ENCODE measurements around the gene NOL12.

Gene NOL12

DNA sequence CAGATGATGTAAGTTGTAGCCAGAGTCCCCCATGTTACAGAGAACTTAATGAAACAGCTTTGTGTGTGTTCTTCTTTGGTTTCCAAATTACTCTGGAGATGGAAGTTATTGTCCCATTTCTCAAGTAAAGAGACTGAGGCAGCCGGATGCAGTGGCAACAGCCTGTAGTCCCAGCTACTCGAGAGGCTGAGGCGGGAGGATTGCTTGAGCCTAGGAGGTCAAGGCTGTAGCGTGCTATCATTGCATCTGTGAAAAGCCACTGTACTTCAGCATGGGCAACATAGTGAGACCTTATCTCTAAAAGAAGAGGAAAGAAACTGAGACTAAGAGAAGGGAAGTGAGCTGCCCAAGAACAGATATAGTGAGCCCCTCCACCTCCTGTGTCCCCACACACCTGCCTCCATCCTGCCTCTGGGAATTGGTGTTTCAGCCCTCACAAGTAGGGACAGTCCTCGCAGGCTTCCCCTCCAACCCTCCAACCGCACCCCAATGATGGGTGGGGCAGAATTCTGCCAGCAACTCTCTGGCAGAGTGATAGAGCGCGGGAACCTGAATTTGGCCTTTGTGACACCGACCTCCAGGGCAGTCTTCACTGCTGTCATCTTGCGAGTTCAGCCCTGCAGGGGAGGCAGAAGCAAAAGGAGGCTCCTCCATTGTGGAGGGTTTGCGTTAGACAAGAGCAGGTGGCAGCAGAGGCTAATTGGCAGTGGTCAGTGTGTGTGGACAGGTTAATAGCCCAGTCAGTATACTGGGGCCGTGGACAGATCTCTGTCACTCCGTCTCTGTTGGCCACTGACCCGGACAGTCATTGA, 26.0 kb upstream of the NOL12 start:
- peak; percentile 72 for DNase-seq

DNA sequence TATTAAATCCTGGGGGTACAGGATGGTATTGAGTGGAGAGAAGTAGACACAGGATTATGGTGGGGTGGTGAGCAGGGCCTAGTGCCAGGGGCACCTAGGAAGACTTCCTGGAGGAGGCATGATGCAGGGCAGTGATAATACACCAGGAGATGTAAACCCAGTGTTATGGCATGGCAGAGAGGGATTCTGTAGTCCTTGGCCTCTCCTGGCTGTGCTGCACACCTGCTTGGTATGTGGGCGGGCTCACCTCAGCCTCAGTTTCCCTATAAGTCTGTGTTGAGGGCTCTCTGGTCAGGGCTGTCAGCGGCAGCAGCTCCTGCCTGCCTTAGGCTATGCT, 25.5 kb upstream of the NOL12 start:
- DNase-seq = no peak

DNA sequence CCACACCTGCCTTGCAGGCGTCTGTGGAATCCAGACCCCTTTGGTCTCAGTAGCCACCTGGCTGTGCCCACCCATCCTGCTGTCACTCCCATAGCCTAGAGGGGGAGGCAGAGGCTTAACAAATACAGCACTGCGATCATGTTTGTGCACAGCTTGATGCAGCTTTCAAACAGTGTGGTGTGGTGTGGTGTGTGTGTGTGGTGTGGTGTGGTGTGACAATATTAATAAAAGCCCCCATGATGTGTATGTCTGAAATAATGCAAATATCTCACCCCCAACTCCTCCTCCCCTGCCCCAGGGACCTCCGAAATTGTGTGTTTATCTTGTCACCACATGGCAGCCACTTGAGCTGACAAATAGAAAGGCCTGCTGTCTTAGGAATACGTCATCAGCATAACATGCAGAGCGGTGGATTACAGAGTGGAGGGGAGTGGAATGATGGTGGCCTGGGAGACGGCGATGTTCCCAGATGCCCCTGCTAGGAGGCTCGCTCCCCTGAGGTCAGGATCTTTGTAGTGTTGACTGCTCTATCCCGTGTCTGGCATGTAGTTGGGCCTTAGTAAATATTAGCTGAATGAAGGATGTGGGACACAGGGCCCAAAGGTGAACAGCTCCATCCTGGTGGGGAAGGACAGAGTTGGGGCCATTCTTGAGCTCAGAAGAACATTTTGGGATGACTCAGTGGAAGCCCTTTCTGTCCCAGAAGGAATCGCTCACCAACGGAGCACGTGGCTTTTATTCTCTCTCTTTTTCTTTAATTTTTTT, 24.8 kb upstream of the NOL12 start:
- peak; percentile 78 for DNase-seq

DNA sequence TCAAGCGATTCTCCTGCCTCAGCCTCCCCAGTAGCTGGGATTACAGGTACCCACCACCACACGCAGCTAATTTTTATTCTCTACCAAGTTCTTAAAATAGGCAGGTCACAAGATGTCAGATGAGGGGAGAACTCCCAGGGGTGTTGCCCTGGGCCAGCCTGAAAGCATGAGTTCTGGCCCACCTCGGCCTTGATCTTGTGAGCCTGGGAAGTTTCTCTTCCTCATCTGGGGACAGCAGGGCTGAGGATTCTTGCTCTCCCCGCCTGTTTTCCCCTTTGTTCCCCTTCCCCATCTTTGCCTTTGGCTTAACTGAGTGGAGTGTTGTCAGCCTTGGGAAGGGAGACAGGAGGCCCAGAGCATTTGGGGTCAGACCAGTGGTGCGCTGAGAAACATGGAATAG, 24.1 kb upstream of the NOL12 start:
- no peak for DNase-seq

DNA sequence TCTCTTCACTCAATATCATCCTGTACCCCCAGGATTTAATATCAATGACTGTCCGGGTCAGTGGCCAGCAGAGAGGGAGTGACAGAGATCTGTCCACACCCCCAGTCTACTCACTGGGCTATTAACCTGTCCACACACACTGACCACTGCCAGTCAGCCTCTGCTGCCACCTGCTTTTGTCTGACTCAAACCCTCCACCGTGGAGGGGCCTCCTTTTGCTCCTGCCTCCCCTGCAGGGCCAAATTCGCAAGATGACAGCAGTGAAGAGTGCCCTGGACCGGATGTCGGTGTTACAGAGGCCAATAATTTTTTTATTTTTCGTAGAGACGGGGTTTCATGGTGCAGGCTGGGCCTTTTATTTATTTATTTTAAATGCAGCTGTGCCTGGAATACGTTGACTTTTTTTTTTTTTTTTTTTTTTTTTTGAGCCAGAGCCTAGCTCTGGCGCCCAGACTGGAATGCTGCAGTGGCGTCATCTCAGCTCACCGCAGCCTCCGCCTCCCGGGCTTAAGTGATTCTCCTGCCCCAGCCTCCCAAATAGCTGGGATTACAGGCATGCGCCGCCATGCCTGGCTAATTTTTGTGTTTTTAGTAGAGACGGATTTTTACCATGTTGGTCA, 22.5 kb upstream of the NOL12 start:
- no peak for DNase-seq

DNA sequence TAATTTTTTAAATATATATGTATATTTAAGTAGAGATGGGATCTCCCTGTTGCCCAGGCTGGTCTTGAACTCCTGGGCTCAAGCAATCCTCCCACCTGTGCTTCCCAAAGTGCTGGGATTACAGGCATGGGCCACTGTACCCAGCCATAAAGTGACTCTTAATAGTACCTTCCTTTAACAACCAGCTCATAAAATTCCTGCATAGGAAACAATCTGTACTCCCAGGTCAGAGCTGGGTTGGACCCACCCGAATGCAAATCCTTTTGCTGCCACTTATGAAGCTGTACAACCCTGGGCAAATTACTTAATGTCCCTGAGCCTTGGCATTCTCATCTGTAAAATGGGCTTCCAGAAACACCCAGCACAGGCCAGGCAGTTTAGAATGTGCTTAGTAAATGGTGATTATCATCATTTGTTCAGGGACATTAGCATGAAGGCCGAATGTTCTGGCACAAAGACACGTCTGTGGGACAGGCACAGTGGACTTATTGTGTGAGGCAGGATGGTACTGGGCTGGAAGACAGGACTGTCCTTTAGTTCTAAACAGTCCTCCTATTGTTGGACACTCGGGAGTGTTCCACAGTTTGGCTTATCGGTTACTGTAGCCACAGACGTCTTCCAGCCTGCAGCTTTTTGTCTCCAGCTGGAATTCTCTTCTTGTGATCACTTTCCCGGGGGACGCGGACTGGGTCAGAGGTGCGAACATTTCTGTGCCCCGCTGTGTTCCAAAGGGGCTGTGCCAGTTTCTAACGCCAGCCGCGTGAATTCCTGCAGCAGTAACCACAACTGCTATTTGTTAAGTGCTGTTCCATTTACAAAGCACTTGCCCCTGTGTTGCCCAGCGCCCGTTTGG, 21.7 kb upstream of the NOL12 start:
- DNase-seq = no peak

DNA sequence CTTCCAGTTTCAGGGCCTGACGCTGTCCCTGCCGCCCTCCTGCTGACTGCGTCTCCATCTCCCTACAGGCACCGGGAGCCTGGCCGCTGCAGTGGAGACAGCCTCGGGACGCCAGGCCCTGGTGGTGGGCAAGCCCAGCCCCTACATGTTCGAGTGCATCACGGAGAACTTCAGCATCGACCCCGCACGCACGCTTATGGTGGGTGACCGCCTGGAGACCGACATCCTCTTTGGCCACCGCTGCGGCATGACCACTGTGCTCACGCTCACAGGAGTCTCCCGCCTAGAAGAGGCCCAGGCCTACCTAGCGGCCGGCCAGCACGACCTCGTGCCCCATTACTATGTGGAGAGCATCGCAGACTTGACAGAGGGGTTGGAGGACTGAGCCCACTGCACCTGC, 20.7 kb upstream of the NOL12 start:
- no peak for DNase-seq

DNA sequence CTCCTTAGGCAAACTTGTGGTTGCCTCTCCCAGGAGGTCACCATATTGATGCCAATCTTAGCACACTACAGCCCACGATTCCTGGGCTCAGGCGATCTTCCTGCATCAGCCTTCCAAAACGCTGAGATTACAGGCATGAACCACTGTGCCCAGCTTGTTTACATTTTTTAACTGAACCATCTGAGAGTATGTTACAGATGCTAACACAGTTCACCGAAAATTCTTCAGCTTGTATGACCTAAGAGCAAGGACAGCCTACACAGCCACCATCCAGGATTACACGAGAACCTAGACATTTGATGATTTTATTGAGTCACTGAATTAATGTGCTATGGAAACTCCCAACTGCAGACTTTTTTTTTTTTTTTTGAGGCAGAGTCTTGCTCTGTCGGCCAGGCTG, 16.6 kb upstream of the NOL12 start:
- no peak for DNase-seq

DNA sequence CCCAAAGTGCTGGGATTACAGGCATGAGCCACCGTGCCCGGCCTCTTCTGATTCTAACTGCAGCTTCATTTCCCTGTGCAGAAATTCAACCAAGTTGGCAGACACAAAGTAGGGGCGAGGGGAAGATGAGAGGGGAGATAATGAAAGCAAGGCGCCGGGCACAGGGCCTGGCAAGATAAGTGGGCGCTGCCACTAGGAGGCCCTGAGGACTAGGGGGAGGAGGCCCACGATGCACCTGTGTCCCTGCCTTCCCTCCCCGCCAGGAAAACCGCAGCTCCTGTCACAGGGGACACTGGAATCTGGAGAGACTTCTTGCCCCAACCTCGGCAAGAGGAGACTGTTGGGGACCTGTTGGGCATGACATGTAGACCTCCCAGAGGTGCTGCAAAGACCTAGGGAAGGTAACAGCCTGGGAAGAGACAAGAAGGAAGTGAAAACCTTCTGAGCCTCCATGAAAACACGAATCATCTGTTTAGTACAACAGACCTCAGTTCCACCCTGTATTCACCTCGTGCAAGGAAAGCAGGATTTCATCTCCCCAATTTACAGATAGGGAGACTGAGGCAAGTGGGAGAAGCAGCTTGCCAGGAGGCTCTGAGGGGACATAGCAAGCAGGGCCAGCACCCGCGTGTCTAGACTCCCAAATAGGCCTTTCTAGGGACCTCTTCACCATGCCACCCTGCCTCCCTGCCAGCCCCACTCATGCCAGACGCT, 13.8 kb upstream of the NOL12 start:
- peak; percentile 68 for DNase-seq

DNA sequence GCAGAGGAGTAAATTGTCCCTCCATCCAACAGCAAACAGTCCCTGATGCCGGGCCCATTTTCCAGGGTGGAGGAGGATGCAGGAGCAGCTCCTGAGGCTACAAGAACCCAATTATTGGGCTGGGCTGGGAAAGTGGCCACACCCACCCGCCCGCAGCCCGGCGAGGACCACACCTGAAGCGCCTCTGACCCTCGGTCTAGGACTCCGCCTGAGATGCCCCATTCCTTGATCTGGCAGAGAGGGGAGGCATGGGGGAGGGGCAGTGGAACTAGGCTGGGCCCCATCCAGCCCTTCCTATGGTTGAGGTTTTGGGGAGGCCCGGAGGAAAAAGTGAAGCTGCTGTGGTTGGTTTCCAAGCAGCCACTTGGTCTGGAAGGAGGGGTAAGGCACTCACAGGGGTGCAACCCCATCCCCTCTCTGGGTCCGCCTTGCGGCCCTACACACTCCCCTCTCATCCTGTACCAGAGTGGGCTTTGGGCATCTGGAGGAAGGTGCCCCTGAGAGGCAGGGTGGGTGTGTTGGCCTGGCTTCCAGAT, 13.2 kb upstream of the NOL12 start:
- peak; percentile 62 for DNase-seq

DNA sequence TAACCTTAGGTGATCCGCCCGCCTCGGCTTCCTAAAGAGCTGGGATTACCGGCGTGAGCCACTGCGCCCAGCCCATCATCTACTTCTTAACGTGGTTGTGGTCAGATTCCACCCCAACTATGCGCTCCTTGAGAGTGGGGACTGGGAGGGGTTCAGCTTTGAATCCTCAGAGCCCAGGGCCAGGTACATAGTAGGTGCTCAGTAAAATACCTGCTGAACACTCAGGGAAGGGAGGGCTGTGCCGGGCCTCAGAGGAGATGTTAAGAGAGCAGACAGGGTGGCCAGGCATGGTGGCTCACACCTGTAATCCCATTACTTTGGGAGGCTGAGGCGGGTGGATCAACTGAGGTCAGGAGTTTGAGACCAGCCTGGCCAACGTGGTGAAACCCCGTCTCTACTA, 11.9 kb upstream of the NOL12 start:
- no peak for DNase-seq

DNA sequence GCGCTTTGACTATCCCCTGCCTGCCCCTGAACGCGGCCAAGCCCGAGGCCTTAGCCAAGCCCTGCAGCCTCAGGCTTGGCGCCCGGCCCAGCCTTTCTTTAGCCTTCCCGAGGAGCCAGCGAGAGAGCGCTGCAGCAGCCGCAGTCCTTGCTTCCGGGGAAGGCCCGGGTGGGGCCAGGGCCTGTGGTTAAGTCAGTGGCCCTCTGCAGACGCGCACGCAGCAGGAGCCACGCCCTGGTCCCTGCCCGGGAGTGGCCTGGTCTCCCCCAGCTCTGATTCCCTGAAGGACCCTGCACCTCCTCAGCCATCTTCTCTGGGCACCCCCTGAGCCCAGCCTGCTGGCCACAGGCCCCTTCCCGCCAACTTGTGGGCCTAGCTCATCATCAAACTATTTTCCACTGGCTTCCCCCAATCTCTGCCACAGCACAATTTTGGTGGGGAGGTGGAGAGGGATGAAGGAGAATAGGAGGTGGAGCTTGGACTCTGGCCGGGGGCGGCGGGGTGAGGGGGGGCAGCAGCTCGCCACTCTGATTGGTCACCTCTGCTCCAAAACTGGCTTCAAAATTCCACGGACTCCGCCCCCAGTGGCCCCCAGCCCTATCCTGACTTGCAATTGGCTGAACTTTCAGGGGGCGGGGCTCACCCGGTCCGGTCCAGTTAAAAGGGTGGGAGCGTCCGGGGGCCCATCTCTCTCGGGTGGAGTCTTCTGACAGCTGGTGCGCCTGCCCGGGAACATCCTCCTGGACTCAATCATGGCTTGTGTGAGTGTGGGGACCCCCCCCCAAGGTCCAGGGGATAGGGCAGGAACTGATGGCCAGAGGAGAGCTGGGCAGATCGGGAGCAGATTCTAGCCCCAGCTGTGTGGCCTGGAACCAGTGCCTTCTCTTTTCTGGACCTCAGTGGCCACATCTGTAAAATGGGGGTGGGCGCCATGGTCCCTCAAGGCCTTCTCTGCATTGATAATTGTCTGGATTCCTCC, 10.9 kb upstream of the NOL12 start, which contains the start of gene LGALS1:
LGALS1 (plus strand) TSS at position 686 of the 979 bp plus-strand sequence; CDS start at position 753, 67 bp downstream.
- peak; percentile 97 for DNase-seq

DNA sequence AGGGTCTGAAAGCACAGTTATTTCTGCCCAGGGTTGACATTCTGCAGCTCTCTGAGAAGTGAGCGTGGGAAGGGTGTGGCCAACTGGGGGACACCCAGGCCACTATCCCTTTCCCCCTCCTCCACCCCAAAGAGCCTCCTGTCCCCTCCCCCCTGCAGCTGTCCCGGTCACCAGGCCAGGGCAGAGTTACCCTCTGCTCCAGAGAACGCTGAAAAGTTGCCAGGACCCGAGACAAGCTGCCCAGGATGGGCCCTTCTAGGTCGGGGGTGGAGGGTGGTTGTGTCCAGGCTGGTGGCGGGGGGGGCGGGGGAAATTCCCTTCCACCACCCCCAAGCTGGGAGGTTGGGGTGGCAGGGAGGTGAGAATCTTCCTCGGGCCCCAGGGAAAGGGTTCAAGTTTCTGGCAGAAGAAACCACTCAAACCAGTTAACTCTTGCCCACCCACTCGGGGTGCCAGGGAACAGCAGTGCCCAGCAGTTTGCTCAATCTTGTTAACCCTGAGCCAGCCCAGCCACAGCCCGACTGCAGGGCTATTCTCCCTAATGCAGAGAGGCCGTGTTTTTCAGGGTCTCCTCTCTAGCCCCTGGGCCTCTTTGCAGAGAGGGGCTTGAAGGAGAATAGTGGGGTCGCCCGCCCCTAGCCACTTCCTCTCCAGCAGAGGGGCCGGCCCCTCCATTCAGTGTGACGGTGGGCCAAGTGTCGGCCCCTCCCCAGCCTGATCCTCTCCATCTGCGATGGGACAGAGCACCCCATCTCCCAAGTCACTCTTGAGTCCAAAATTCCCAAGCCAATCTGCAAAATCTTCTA, 10.0 kb upstream of the NOL12 start:
- peak; percentile 64 for DNase-seq

DNA sequence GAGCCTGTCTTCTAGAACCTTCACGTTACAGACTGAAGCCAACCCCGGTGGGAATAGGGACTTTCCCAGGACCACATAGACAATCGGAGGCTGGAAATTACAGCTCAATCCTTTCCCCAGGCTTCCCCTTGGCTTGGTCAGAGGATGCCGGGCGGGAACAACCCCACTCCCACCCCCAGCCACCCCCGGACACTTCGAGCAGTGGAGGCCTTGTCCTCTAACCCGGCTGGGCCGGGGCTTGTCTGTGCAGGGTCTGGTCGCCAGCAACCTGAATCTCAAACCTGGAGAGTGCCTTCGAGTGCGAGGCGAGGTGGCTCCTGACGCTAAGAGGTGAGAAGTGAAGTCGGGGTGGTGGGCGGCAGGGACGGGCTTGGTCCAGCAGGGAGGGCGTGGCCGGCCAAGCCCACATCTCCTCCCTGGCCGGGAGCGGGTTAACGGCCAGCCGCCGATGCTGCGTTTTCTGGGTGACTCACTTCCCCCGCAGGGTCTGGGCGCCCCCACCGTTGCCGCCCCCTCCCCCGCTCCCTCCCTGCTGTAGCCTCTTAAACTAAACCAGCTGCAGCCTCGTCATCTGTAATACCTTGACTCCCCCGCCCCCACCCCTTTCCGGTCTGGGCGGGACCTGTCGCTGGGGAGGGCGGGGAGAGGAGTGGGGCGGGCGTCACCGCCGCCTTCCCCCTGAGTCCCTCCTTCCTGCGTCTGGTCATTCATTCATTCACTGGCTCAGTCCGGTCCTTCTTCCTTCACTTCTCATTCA, 9.2 kb upstream of the NOL12 start:
- DNase-seq = peak; percentile 97

DNA sequence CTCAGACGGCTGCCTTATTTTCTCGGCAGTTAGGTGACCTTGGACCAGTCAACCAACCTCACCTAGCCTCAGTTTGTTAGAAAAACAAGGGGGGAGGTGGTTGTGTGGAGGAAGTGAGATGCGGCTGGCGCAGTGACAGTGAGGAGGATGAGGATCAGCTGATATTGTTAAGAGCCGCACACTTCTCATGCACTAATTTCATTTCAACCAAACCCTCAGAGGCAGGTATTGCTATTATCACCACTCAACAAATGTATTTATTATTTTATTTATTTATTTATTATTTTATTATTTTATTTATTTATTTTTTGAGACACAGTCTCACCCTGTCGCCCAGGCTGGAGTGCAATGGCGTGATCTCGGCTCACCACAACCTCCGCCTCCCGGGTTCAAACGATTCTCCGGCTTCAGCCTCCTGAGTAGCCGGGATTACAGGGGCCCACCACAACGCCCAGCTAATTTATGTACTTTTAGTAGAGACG, 8.6 kb upstream of the NOL12 start:
- no peak for DNase-seq

DNA sequence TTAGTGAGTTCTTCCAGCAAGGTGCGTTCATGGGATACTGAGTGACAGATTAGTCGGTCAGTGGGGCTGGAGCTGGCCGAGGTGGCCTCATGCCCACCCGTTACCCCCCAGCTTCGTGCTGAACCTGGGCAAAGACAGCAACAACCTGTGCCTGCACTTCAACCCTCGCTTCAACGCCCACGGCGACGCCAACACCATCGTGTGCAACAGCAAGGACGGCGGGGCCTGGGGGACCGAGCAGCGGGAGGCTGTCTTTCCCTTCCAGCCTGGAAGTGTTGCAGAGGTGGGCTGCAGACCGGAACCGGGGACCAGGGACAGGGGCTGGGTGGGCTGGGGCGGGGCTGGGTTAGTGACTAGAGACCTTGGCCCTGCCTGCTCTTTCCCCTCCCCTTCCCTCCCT, 7.8 kb upstream of the NOL12 start:
- no peak for DNase-seq

DNA sequence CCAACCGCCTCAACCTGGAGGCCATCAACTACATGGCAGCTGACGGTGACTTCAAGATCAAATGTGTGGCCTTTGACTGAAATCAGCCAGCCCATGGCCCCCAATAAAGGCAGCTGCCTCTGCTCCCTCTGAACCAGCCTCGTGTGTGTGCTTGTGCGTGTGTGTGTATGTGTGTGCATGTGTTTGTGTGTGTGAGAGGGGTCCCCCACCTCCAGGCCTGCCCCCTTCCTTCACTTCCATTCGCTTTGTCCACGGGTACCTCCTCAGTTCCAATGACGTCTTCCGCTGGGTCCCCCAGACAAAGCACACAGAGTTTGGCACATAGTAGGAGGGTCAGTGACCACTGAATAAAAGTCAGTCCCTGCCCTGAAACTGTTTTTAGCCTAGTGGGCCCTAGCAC, 6.5 kb upstream of the NOL12 start:
- DNase-seq = no peak

DNA sequence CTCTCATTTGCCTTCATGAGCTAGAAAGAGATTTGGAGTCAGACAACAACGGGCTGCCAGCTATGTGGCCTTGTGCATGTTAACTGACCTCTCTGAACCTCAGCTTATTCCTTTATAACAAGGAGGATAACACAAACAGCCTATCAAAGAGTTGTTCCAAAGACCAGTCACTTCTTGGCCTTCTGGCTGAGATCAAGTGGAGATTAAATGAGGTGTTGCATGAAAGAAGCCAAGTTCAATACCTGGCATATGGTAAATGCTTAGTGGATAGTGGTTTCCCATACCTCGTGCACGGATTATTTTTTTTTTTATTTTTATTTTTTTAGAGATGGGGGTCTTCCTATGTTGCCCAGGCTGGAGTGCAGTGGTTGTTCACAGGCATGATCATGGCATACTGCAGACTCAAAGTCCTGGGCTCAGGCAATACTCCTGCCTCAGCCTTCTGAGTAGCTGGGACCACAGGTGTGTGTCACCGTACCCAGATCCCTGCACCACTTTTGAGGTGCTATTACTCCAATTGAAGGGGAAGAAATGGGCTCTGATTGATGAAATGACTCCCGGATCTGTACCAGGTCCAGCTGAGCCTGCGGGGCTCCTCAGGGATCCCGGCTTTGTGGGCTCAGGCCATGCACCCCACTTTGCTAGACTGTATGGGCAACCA, 5.8 kb upstream of the NOL12 start:
- DNase-seq = no peak

All from hematopoietic multipotent progenitor cell treated with erythropoietin and hydrocortisone succinate and interleukin-3 and kit ligand, for 4 days (in vitro differentiated cells).